Mucosa of rectum (tissue), 2 donors: ENCODE results near the gene APOD.
"Not testable (repeated sequence)": the region's sequence is repeated elsewhere in the genome, so short reads cannot be mapped to it uniquely, and the experiment has no call there.

ENCODE experiments used
- H3K27ac ChIP-seq, 2 donors: one replicate each; pipeline ENCODE4 v1.7.0; 2013; ENCODE audit warnings: inconsistent platforms in 2 of 2, low read depth in 2 of 2, low read length in 2 of 2
- H3K27me3 ChIP-seq, 2 donors: one replicate each; pipeline ENCODE4 v1.7.0; 2013; ENCODE audit warnings: low read length in 2 of 2; ENCODE audit not compliant: control insufficient read depth in 2 of 2, insufficient read depth in 2 of 2
- H3K36me3 ChIP-seq, 2 donors: one replicate each; pipeline ENCODE4 v1.7.0; 2013; ENCODE audit warnings: low read length in 2 of 2; ENCODE audit not compliant: control insufficient read depth in 2 of 2, insufficient read depth in 2 of 2
- H3K4me1 ChIP-seq, 2 donors: one replicate each; pipeline ENCODE4 v1.7.0; 2013; ENCODE audit warnings: low read length in 2 of 2, mild to moderate bottlenecking in 1 of 2; ENCODE audit not compliant: control insufficient read depth in 2 of 2, insufficient read depth in 2 of 2
- H3K4me3 ChIP-seq, 2 donors: one replicate each; pipeline ENCODE4 v1.7.0; 2013; ENCODE audit warnings: low read length in 2 of 2
- H3K9ac ChIP-seq, 2 donors: one replicate each; pipeline ENCODE4 v1.7.0; 2013; ENCODE audit warnings: low read length in 2 of 2, low read depth in 1 of 2, mild to moderate bottlenecking in 1 of 2
- H3K9me3 ChIP-seq, 2 donors: one replicate each; pipeline ENCODE4 v1.7.0; 2013; ENCODE audit warnings: low read length in 2 of 2; ENCODE audit not compliant: control insufficient read depth in 2 of 2
- donor health status: healthy.
- donor health status: Normal muscosa, but diverticular disease.

APOD gene

DNA sequence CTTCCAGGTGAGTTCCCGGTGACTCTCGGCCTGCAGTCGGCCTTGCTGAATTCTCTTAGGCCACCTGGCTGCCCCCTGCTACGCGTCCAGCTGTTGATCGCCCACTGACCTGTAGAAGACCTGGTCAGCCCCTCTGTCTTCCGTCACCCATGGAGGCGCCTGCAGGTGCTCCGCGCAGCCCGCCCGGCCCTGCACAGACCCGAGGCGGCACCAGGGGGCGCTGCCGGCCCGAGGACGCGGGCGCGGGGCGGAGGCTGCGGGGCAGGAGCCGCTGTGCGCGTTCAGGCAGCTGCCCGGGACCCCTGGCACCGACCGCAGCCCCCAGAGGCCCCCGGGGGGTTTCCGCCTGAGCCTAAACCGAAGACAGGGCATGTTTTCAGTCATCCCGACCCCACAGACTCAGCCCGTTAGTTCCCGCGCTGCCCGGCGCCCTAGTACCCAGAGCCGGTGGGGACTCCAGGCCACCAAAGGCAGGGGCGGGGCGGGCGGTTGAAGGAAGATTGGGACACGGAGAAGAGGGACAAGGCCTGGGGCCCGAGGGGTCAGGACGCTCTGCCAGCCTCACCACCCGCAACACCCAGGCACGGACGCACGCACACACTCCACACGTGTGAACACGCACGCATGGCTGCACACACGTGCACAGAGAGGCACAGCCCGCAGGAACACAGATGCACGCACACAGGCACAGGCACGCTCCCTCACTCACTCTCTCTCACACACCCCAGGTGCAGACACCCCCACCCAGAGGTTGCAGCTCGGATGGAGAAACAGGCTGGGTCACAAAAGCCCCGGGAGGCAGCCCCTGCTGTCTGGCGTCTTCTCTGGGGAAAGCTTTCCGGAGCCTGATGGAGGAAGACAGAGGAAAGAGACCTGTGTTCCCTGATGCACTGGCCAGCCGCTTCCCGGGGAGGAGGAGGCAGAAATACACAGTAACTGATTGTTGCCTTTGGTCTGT, 41.1 kb upstream of the APOD start:
- H3K27ac ChIP-seq, H3K36me3 ChIP-seq, H3K9ac ChIP-seq, H3K4me3 ChIP-seq, H3K27me3 ChIP-seq, H3K9me3 ChIP-seq, H3K4me1 ChIP-seq: not testable (repeated sequence)

- H3K27ac ChIP-seq, H3K9ac ChIP-seq, H3K9me3 ChIP-seq, H3K36me3 ChIP-seq, H3K27me3 ChIP-seq, H3K4me3 ChIP-seq, H3K4me1 ChIP-seq: not testable (repeated sequence)
Measured at GRCh38 chr3:195624171-195624570, 40.4 kb upstream of the APOD start.

GRCh38 chr3:195623217-195623965, 39.7 kb upstream of the APOD start:
- not testable (repeated sequence) for H3K4me1 ChIP-seq, H3K9me3 ChIP-seq, H3K27me3 ChIP-seq, H3K9ac ChIP-seq, H3K27ac ChIP-seq, H3K36me3 ChIP-seq, H3K4me3 ChIP-seq

DNA sequence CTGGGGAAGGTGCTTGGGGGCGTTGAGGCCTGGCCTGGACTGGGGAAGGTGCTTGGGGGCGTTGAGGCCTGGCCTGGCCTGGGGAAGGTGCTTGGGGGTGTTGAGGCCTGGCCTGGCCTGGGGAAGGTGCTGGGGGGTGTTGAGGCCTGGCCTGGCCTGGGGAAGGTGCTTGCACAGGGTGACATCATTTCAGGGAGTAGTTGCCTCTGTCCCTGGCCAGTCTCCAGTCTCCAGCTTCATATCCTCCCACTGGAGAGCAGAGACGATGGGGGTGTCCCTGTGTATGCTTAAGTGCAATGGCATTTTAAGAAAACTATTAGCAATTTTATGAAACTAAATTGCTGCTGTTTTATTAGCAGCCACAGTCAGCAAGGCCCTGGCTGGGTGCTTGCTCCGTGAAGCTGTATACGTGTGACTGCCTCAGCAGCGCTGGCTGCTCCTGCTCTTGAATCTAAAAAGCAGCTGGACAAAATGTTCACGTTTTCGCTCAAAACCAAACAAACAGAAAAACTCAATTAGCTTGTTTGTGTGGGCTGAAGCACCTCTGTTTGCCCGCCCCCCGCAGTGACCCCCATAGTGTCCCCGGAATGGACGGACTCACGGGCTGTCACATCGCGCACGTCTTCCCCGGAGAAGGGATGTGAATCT, 38.9 kb upstream of the APOD start:
- not testable (repeated sequence) for H3K9me3 ChIP-seq, H3K27me3 ChIP-seq, H3K36me3 ChIP-seq, H3K4me1 ChIP-seq, H3K9ac ChIP-seq, H3K4me3 ChIP-seq, H3K27ac ChIP-seq

DNA sequence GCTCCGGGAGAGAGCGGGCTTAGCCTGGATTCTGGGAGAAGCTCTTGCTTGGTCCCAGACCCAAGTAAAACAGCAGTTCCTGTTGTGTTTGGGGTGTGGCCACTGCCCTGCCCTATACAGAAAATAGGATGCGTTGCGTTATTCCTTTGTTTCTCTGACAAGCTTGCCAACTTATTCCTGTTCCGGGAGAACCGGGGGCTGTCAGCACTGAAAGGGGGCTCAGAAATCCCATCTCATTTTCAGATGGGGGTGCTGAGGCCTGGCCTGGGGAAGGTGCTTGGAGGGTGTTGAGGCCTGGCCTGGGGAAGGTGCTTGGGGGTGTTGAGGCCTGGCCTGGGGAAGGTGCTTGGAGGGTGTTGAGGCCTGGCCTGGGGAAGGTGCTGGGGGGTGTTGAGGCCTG, 38.3 kb upstream of the APOD start:
- H3K4me3 ChIP-seq, H3K4me1 ChIP-seq, H3K9ac ChIP-seq, H3K36me3 ChIP-seq, H3K27ac ChIP-seq, H3K27me3 ChIP-seq, H3K9me3 ChIP-seq: not testable (repeated sequence)

DNA sequence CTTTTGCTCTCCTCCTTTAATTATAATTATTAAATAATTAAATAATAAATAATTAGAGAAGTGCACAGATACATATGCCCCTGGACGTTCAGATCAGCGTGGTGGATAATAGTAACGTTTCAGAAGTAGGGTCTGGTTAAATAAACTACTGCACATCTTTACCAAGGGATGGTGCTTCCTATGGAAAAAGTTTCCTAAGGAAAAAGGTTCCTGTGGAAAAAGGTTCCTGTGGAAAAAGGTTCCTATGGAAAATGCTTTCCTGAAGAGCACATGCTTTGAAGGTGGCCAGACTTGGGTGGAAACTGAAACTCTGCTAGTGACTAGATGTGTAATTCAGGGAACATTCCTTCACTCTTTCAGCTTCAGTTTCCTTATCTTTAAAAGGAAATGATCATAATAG, 37.4 kb upstream of the APOD start:
- H3K4me1 ChIP-seq = not testable (repeated sequence)

DNA sequence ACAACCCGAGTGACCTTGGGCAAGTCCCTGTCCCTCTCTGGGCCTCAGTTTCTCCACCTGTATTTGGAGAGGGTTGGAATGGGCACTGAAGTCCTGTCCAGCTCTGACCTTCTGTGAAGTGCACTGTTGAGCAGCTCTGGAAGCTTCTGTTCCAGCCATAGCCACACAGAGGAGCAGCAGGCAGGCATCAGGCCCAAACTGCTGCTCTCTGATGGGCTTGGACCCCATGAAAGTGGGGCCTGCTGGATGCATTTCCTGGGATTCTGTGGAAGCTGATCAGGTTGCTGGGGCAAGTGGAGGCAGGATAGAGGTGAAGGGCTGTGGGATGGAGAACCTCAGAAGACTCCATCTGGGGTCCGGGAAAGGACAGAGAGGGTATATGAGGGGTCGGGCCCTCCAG, 36.7 kb upstream of the APOD start:
- H3K27me3 ChIP-seq, H3K36me3 ChIP-seq, H3K4me3 ChIP-seq, H3K27ac ChIP-seq, H3K4me1 ChIP-seq, H3K9me3 ChIP-seq, H3K9ac ChIP-seq: not testable (repeated sequence)

More for the DNA sequence above, 37.4 kb upstream of the APOD start:
- not testable (repeated sequence) for H3K4me3 ChIP-seq, H3K9ac ChIP-seq, H3K36me3 ChIP-seq, H3K9me3 ChIP-seq, H3K27ac ChIP-seq, H3K27me3 ChIP-seq

GRCh38 chr3:195619591-195620369, 36.0 kb upstream of the APOD start:
- not testable (repeated sequence) for H3K9me3 ChIP-seq, H3K27me3 ChIP-seq, H3K36me3 ChIP-seq, H3K4me3 ChIP-seq, H3K9ac ChIP-seq, H3K27ac ChIP-seq, H3K4me1 ChIP-seq

DNA sequence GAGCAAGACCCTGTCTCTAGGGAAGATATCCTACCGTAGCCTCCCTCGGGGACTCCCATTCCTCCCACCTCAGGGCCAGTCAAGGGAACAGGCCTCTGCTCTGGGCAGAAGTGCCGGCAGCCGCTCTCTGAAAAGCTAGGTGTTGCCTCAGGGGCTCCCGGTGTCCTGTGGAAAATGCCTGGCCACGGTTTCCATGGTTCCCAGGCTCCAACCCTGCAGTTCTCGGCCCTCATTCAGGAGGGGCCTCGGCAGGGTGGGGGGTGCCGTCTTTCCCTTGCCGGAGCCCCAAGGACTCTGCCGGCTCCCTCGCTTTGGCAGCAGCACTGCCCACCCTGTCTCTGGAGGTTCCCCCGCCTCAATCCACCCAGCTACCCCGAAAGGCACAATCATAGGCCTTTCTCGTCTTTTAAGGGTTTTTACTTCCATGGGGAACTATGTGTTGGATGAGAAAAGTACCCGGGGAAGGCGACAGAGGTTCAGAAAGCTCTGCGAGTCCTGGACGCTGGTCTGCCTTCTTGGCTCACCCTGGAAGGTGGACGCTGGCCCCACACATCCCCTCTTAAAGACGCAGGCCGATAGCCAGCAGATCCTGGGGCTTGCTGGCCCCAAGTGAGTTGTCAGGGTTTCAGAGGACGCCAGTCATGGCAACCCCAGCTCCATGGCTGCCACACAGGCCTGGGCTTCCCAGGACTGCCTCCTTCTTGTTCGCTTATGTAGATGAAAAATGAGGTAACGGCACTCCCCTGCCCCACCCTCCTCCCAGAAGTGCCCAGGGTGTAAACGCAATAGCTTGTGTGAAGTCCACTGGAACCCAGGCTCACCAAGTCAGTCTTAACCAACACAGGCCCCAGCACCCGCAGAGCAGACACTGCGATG, 34.3 kb upstream of the APOD start:
- not testable (repeated sequence) for H3K27ac ChIP-seq, H3K4me3 ChIP-seq, H3K9ac ChIP-seq, H3K36me3 ChIP-seq, H3K4me1 ChIP-seq, H3K27me3 ChIP-seq, H3K9me3 ChIP-seq
